HEK293 (cell line): ENCODE data around the gene ZNF19.

Source experiments
- INSM2 ChIP-seq: fragments of 450-650 bp; formaldehyde crosslinking; IDR thresholded peaks from 2 replicates; pipeline ENCODE4 v1.5.1; 2016; ENCODE audit warnings: missing biosample characterization, missing genetic modification characterization
- MEIS1 ChIP-seq: sonication (generic); formaldehyde crosslinking; IDR thresholded peaks from 2 replicates; pipeline ENCODE4 v1.8.1; 2022; ENCODE audit warnings: missing genetic modification reagents, mild to moderate bottlenecking, borderline replicate concordance
- SCRT2 ChIP-seq: fragments of 450-650 bp; formaldehyde crosslinking; IDR thresholded peaks from 2 replicates; pipeline ENCODE4 v1.5.1; 2016; ENCODE audit warnings: missing biosample characterization, missing genetic modification characterization
- YY1 ChIP-seq: fragments of 450-650 bp; formaldehyde crosslinking; IDR thresholded peaks from 2 replicates; pipeline ENCODE4 v1.5.1; 2018; ENCODE audit warnings: missing biosample characterization, missing genetic modification characterization
- ZNF114 ChIP-seq: fragments of 450-650 bp; formaldehyde crosslinking; IDR thresholded peaks from 2 replicates; pipeline ENCODE4 v1.5.0; 2017; ENCODE audit warnings: missing biosample characterization, missing genetic modification characterization
- ZNF324 ChIP-seq: fragments of 450-650 bp; formaldehyde crosslinking; IDR thresholded peaks from 2 replicates; pipeline ENCODE4 v1.5.1; 2016; ENCODE audit warnings: missing biosample characterization, missing genetic modification characterization
- ZNF600 ChIP-seq: fragments of 450-650 bp; formaldehyde crosslinking; IDR thresholded peaks from 2 replicates; pipeline ENCODE4 v1.5.1; 2016; ENCODE audit warnings: missing biosample characterization, missing genetic modification characterization
- ZNF768 ChIP-seq: fragments of 450-650 bp; formaldehyde crosslinking; IDR thresholded peaks from 2 replicates; pipeline ENCODE4 v1.5.1; 2018; ENCODE audit warnings: missing biosample characterization, mild to moderate bottlenecking, missing genetic modification characterization
- TF ChIP-seq, protein P1 (sequence below): fragments of 450-650 bp; formaldehyde crosslinking; IDR thresholded peaks from 2 replicates; pipeline ENCODE4 v1.5.1; 2016; ENCODE audit warnings: missing biosample characterization, missing genetic modification characterization

- TF ChIP-seq ZNF324 (tag by site-specific recombination) (no peak), SCRT2 (no peak), MEIS1 (CRISPR knock-in tag) (no peak), ZNF600 (tag by site-specific recombination) (no peak), ZNF768 (tag by site-specific recombination) (no peak), ZNF114 (tag by site-specific recombination) (no peak), INSM2 (no peak), YY1 (tag by site-specific recombination) (no peak)
- TF ChIP-seq, protein P1, sequence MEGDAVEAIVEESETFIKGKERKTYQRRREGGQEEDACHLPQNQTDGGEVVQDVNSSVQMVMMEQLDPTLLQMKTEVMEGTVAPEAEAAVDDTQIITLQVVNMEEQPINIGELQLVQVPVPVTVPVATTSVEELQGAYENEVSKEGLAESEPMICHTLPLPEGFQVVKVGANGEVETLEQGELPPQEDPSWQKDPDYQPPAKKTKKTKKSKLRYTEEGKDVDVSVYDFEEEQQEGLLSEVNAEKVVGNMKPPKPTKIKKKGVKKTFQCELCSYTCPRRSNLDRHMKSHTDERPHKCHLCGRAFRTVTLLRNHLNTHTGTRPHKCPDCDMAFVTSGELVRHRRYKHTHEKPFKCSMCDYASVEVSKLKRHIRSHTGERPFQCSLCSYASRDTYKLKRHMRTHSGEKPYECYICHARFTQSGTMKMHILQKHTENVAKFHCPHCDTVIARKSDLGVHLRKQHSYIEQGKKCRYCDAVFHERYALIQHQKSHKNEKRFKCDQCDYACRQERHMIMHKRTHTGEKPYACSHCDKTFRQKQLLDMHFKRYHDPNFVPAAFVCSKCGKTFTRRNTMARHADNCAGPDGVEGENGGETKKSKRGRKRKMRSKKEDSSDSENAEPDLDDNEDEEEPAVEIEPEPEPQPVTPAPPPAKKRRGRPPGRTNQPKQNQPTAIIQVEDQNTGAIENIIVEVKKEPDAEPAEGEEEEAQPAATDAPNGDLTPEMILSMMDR (tag by site-specific recombination), result no peak
Measured at GRCh38 chr16:71472051-71472450, 17.1 kb downstream of the ZNF19 start.
